ENCODE data around the gene AQP12A. TPM values are rescaled to one million over a fixed set of nuclear protein-coding genes. Genes with fewer than 3 reads are reported as not detected.
"Not testable (repeated sequence)": the region's sequence is repeated elsewhere in the genome, so short reads cannot be mapped to it uniquely, and the experiment has no call there.

AQP12A gene
- total RNA-seq, 1 donor from 2014 or later, result not detected

DNA sequence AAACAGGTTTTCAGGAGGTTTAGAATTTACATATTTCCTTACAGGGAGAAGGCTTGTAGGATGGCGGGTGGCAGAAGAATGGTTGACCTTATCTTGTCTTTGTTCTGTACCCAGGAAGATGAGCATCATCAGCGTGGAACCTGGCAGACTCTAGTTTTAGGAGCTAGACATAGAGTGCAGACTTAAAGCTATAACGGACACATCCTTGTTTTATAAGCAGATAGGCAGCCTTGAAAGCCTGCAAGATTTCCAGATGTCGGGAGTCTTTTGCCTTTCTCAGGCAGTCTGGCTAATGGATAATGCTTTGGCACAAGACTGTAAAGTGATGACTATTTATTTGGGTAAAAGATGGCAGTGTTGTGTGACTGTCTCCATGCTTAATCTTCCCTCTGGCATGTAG, 20.7 kb upstream of the AQP12A start:
- Mint-ChIP-seq H3K27ac (no peak overlapping the region), H3K36me3 (no peaks in the 10 kb centered on the region), H3K4me3 (no peak overlapping the region), H3K27me3 (ENCODE audit: insufficient read depth, low read depth) (peaks cover 4% of the 10 kb centered on the region), H3K9me3 (no peaks in the 10 kb centered on the region), H3K4me1 (peaks cover 3% of the 10 kb centered on the region)
- H3F3A ChIP-seq (ENCODE audit: low read depth), result no peaks in the 10 kb centered on the region
- H3K4me2 ChIP-seq, result no peak overlapping the region
- peaks cover 25% of the 10 kb centered on the region for H3K27me3 ChIP-seq
- H3K9me3 ChIP-seq (ENCODE audit: low read depth), result no peaks in the 10 kb centered on the region
- H3K4me1 ChIP-seq, result no peaks in the 10 kb centered on the region
- no peaks in the 10 kb centered on the region for H4K20me1 ChIP-seq (ENCODE audit: low read depth)
- no peak overlapping the region for H3K4me3 ChIP-seq
- no peaks in the 10 kb centered on the region for H3K36me3 ChIP-seq
- DNase-seq (ENCODE audit: low spot score), result no peak
- H2AFZ ChIP-seq (replicated peaks), result no peak overlapping the region
- H3K27ac ChIP-seq, result no peak overlapping the region
- no peaks in the 10 kb centered on the region for H3K79me2 ChIP-seq (ENCODE audit: low read depth)
- no peak for TF ChIP-seq EZH2 (IDR thresholded peaks at IDR 0.05)
- TF ChIP-seq, protein P1, sequence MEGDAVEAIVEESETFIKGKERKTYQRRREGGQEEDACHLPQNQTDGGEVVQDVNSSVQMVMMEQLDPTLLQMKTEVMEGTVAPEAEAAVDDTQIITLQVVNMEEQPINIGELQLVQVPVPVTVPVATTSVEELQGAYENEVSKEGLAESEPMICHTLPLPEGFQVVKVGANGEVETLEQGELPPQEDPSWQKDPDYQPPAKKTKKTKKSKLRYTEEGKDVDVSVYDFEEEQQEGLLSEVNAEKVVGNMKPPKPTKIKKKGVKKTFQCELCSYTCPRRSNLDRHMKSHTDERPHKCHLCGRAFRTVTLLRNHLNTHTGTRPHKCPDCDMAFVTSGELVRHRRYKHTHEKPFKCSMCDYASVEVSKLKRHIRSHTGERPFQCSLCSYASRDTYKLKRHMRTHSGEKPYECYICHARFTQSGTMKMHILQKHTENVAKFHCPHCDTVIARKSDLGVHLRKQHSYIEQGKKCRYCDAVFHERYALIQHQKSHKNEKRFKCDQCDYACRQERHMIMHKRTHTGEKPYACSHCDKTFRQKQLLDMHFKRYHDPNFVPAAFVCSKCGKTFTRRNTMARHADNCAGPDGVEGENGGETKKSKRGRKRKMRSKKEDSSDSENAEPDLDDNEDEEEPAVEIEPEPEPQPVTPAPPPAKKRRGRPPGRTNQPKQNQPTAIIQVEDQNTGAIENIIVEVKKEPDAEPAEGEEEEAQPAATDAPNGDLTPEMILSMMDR (IDR thresholded peaks at IDR 0.05), result no peak
- no peak for TF ChIP-seq EZH2phosphoT487 (IDR thresholded peaks at IDR 0.05)
- H3K9ac ChIP-seq, result no peak overlapping the region

DNA sequence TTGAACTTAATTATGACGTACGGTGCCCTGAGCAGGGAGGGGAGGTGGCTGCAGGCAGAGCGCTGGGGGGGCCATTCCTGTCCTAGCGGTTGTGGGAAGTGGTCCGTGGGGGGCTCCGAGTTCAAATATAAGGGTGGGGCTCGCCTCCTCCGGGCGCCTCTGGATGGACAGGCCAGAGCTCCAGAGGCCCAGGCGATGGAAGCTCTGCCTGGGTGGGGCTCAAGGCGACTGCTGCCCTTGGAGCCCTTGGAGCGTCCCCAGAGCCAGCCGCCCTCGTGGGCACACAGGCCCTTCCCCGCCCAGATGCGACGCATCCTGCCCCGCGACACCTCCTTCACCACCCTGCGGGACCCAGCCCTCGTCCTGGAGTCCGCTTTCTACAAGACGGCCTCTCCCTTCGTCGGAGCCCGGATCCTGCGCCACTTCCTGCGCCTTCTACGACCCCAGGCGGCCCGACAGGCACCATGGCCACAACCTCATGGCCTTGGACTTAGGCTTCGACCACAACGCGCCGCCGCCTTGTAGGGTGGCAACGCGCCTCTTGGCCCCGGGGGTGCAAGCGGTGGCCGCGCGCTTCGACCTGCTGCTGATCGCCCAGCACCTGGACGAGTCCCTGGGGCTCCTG, 19.5 kb upstream of the AQP12A start:
- Histone ChIP-seq H3K27ac (no peak overlapping the region), H3K9me3 (ENCODE audit: low read depth) (no peaks in the 10 kb centered on the region), H3K27me3 (peaks cover 13% of the 10 kb centered on the region), H3K4me3 (no peak overlapping the region), H3K9ac (no peak overlapping the region), H4K20me1 (ENCODE audit: low read depth) (no peaks in the 10 kb centered on the region), H3F3A (ENCODE audit: low read depth) (no peaks in the 10 kb centered on the region), H3K36me3 (no peaks in the 10 kb centered on the region), H2AFZ (replicated peaks) (no peak overlapping the region), H3K4me1 (no peaks in the 10 kb centered on the region), H3K4me2 (no peak overlapping the region), H3K79me2 (ENCODE audit: low read depth) (no peaks in the 10 kb centered on the region)
- H3K36me3 Mint-ChIP-seq, result no peaks in the 10 kb centered on the region
- DNase-seq (ENCODE audit: low spot score), result no peak
- TF ChIP-seq, protein P1 (IDR thresholded peaks at IDR 0.05), result no peak
- TF ChIP-seq EZH2phosphoT487 (IDR thresholded peaks at IDR 0.05) (no peak), EZH2 (IDR thresholded peaks at IDR 0.05) (no peak)
- peaks cover 3% of the 10 kb centered on the region for H3K4me1 Mint-ChIP-seq
- no peak overlapping the region for H3K4me3 Mint-ChIP-seq
- H3K9me3 Mint-ChIP-seq, result no peaks in the 10 kb centered on the region
- H3K27me3 Mint-ChIP-seq (ENCODE audit: insufficient read depth, low read depth), result peaks cover 4% of the 10 kb centered on the region
- no peak overlapping the region for H3K27ac Mint-ChIP-seq

DNA sequence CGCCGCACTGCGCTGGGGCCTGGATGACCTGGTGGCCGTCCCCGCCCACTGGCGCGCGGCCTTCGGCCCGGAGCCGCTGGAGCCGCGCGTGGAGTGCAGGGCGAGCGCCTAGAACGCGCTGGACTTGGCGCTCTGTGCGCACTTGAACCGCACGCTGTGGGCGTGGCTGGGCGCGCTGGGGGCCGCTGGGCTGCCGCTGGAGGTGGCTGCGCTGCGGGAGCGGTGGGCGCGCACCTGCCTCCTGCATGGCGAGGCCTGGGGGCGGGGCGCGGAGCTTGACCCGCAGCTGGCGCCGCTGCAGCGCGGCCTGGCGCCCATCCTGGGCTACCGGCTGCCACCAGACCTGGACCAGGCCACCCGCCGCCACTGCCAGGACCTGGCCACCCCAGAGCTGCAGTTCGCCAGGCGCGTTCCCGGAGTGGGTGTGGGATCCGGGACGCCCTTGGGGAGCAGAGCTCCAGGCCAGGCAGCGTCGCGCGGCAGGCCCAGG, 18.9 kb upstream of the AQP12A start:
- no peak overlapping the region for H3K4me3 ChIP-seq
- Mint-ChIP-seq H3K27ac (no peak overlapping the region), H3K9me3 (no peaks in the 10 kb centered on the region), H3K4me3 (no peak overlapping the region), H3K4me1 (peaks cover 3% of the 10 kb centered on the region), H3K27me3 (ENCODE audit: insufficient read depth, low read depth) (peaks cover 4% of the 10 kb centered on the region), H3K36me3 (no peaks in the 10 kb centered on the region)
- H3K9ac ChIP-seq, result no peak overlapping the region
- no peak overlapping the region for H3K4me2 ChIP-seq
- no peaks in the 10 kb centered on the region for H3K9me3 ChIP-seq (ENCODE audit: low read depth)
- peaks cover 7% of the 10 kb centered on the region for H3K27me3 ChIP-seq
- H3F3A ChIP-seq (ENCODE audit: low read depth), result no peaks in the 10 kb centered on the region
- no peak for DNase-seq (ENCODE audit: low spot score)
- H3K36me3 ChIP-seq, result no peaks in the 10 kb centered on the region
- TF ChIP-seq, protein P1 (IDR thresholded peaks at IDR 0.05), result no peak
- H3K4me1 ChIP-seq, result no peaks in the 10 kb centered on the region
- no peaks in the 10 kb centered on the region for H4K20me1 ChIP-seq (ENCODE audit: low read depth)
- no peak overlapping the region for H2AFZ ChIP-seq (replicated peaks)
- no peaks in the 10 kb centered on the region for H3K79me2 ChIP-seq (ENCODE audit: low read depth)
- no peak overlapping the region for H3K27ac ChIP-seq

DNA sequence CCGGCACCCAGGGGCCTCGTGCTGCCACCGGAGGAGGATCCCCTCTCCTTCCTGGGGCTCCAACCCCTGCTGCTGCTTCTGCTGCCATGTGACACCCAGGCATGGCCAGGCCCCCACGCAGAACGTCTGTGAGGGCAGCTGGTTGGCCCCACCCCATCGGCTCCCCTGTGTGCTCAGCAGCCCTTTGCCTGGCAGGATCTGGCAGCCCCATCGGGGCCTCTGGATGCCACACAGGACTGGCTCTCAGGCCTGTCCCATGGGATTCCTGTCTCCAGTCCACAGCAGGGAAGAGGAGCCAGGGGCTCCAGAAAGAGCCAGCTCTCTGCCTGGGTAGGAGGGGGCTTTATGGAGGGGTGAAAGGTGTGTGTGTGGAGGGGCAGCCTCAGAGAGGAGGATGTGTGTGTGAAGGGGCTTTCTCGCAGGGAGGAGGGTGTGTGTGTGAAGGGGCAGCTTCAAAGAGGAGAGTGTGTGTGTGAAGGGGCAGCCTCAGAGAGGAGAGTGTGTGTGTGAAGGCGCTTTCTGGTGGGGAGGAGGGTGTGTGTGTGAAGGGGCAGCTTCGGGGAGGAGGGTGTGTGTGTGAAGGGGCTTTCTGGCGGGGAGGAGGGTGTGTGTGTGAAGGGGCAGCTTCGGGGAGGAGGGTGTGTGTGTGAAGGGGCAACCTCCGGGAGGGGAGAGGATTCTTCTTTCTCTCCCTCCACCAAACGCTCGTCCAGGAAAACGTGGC, 17.0 kb upstream of the AQP12A start:
- not testable (repeated sequence) for H3K27ac ChIP-seq; H3F3A ChIP-seq (ENCODE audit: low read depth); H3K4me2 ChIP-seq; H4K20me1 ChIP-seq (ENCODE audit: low read depth); H3K79me2 ChIP-seq (ENCODE audit: low read depth); H3K4me1 Mint-ChIP-seq; H3K36me3 ChIP-seq; H3K36me3 Mint-ChIP-seq; H3K4me3 ChIP-seq; H3K27me3 Mint-ChIP-seq (ENCODE audit: insufficient read depth, low read depth); H3K9me3 Mint-ChIP-seq; DNase-seq (ENCODE audit: low spot score); H3K4me1 ChIP-seq; H3K9ac ChIP-seq; H3K4me3 Mint-ChIP-seq; H2AFZ ChIP-seq (replicated peaks); H3K27me3 ChIP-seq; H3K9me3 ChIP-seq (ENCODE audit: low read depth)
- H3K27ac Mint-ChIP-seq, result peak overlapping the region; percentile 40

DNA sequence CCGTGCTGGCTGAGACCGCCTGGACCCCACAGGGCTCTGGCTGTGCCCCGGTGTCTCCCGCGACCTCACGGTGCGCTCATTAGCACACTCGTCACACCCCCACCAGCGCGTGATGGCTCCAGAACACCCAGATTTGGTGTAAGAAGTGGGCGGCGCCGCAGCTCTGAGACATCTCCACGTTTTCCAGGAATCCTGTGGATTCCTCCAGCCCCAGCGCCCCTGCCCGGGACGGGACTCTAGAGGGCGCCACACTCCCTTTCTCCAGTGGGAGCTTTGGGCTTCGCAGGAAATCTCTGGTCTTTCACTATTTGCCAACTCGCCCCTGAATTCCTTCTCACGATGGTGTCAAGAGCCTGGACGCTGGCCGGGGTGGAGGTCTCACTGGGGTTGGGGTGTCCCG, 16.3 kb upstream of the AQP12A start:
- not testable (repeated sequence) for H3K4me1 Mint-ChIP-seq; DNase-seq (ENCODE audit: low spot score); H3K27ac ChIP-seq; H3K36me3 Mint-ChIP-seq; H3F3A ChIP-seq (ENCODE audit: low read depth); H3K4me1 ChIP-seq; H3K4me3 Mint-ChIP-seq; H4K20me1 ChIP-seq (ENCODE audit: low read depth); H3K27ac Mint-ChIP-seq; H3K9me3 Mint-ChIP-seq; H3K4me2 ChIP-seq; H3K9me3 ChIP-seq (ENCODE audit: low read depth); H3K9ac ChIP-seq; H3K27me3 Mint-ChIP-seq (ENCODE audit: insufficient read depth, low read depth); H3K36me3 ChIP-seq; H3K27me3 ChIP-seq; H3K4me3 ChIP-seq; H2AFZ ChIP-seq (replicated peaks); H3K79me2 ChIP-seq (ENCODE audit: low read depth)
